Astrocyte (in vitro differentiated cells and primary cell): ENCODE results near the gene FAM8A1.

ENCODE experiments used
- CTCF ChIP-seq: IDR thresholded peaks from 2 replicates; pipeline ENCODE4 v1.5.1; 2011; ENCODE audit warnings: low read depth, mild to moderate bottlenecking, inconsistent platforms, low read length, moderate library complexity; ENCODE audit not compliant: insufficient read depth
- EZH2 ChIP-seq: IDR thresholded peaks from 2 replicates; pipeline ENCODE4 v1.6.1; 2012; ENCODE audit warnings: mild to moderate bottlenecking, low read length, inconsistent platforms; ENCODE audit not compliant: insufficient read depth

DNA sequence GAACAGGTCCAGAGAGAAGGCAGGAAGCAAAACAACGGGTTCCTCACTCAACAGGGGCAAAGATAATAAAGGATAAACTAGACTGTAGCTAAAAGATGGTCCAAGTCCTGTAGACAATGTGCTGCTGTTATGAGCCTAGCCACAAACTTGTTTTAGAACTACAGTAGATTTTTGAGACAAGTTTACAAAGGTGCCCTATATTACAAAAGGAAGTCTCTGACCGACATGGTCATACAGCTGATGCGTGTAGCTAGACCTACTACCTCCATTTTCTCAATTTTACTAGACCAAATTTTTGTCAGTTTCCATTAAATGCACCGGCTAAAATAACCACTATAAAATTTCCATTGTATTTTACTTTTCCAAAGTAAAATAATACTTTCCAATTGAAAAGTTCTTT lies 11.9 kb downstream of the FAM8A1 start:
- TF ChIP-seq CTCF: no peak
- TF ChIP-seq EZH2: no peak
